ENCODE measurements around the gene MYL11.

The MYL11 gene

DNA sequence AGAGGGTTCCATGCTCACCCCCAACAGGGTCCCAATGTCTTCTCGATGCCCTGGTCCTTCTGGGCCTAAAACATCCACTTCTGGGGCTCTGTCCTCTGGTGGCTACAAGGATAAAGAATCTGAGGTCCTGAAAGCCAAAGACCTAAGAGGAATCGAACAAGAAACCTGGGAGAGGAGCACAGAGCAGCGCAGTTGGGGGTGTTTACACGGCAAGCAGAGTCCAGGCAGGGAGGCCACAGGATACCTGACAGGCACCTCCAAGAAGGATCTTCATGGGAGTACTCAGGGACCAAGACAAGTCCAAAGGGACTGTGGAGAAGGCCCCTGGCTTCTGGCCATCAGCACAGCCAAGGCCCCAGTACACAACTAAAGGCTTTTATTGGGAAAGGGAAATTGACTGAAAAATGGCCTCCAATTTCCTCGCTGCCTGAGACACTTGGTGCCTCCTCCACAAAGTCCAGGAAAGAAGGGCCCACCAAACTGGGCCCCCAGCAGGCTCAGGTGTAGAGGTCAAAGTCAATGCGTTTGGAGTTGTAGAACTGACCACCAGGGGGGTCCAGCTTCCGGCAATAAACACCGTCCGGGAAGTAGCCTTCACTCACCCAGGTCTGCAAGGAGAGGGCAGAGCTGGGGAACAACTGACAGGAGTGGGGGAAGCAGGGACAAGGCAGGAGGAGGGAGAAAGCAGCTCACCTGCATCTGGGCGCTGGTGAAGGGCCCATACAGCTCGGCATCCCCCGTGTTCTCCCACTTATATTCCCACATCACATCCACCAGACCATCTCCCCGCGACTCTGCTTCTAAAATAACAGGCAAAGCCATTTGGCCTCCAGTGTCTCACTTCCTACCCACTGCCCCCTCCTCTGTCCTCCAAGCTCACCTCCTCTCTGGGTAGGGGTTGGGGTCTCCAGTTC lies 21.9 kb upstream of the MYL11 start:
- no peak overlapping the region for H3K27ac ChIP-seq
- TF ChIP-seq, protein P1, sequence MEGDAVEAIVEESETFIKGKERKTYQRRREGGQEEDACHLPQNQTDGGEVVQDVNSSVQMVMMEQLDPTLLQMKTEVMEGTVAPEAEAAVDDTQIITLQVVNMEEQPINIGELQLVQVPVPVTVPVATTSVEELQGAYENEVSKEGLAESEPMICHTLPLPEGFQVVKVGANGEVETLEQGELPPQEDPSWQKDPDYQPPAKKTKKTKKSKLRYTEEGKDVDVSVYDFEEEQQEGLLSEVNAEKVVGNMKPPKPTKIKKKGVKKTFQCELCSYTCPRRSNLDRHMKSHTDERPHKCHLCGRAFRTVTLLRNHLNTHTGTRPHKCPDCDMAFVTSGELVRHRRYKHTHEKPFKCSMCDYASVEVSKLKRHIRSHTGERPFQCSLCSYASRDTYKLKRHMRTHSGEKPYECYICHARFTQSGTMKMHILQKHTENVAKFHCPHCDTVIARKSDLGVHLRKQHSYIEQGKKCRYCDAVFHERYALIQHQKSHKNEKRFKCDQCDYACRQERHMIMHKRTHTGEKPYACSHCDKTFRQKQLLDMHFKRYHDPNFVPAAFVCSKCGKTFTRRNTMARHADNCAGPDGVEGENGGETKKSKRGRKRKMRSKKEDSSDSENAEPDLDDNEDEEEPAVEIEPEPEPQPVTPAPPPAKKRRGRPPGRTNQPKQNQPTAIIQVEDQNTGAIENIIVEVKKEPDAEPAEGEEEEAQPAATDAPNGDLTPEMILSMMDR (conservative IDR thresholded peaks at IDR 0.05) = no peak

DNA sequence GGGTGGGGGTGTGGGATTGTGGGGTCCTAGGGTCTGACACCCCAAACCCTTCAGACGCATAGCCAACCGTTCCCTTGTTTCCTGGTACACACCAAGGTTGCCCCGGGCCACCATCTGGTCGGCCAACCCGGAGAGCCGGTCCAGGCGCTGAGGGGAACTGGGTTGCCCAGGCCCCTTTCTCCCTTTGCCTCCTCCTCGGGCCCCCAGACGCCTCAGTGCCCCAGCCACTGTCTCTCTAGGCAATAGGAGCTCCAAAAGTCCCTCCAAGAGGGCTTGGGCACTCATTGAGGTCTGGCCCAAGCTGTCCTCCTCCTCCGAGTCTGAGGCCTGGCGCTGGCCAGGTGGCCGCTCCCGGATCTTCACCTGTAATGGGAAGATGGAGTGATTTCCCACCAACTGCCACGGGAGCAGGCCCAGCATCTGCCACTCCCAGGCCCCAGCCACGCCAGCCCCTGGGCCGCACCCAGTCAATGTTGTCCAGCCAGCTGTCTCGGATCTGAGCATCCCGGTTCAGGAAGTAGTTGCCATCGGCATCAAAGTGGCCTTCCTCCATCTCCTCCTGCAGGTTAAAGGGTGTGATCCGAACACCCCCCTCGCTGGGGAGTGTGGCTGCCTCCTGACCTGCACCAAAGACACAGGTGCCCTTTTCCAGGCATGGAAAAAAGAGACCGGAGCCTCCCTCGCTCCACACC lies 21.0 kb upstream of the MYL11 start:
- H3K27ac ChIP-seq = no peak overlapping the region
- TF ChIP-seq, protein P1 (conservative IDR thresholded peaks at IDR 0.05) = no peak

DNA sequence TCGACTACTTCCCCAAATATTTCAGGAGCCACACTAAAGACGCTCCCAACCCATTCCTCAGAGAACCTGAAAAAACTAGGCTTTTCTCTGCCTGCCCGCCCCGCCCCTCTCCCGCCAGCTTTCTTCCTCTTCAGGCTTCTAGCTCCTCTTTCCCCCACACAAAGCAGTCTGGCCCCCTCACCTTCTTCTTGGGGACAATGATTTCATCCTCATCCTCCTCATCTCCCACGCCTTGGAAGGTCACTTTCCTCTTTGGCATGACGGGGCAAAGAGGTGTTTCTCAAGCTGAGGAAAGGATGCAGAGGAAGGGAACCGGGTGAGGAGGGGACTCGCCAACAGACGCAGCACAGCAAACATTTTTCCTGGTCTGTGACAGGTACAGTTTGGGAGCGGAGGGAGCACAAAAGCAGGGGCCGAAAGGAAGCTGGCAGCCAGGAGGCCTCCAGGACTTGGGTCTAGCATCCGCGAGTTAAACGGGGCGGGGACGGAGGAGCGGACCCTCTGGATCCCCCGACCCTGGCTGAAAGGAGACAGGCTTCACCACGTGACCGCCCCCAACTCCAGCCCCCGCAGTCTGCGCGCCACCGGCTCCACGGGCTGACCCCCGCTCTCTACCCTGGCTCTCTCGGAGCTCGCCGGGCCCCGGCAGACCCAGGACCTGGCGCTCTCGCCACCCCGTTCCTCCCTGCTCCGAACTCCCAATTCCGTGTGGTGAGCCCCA lies 20.0 kb upstream of the MYL11 start:
- TF ChIP-seq, protein P1 (conservative IDR thresholded peaks at IDR 0.05) = no peak
- H3K27ac ChIP-seq = peak overlapping the region; percentile 78

DNA sequence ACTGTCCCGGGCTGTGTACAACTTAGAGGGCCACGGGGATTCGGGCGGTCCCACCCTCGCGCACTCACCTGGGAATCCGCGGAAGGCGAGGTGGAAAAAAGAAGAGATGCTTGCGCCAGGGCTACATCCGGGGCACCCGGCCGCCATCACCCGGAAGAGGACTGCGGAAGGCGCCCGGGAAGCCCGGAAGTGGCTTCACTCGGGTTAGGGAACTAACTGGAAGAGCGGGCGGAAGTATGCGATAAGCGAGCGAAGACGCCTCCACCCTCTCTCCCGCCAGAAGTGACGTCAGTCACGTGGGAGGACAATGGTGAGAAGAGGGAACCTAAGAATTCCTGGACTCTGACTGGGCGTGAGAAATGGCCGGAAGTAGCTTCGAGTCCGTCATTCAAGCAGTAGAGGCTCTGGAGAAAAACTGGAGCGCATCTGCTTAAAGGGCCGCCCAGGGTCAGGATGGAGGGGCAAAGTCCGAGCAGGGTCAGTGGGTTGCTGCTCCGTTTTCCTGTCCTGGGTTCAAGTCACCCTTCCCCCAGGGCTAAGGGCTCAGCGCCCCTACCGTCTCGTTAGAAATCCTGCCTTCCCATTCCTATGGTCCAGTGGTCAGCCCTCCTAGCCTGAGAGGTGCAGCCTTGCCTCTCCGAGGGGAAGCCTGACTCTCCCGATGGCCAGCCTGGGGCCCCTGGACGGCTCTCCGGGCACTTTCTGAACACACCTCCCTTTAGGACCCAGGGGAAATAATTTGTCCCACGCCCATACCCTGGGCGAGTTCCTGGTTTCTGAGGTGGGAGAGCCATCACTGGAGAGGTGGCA lies 19.3 kb upstream of the MYL11 start, which contains the start of gene CD2BP2:
Gene CD2BP2 (minus strand): TSS at position 165 of the 810 bp plus-strand sequence. CDS start 627 bp downstream, outside the sequence.
- H3K27ac ChIP-seq = peak within 1 kb of the TSS; percentile 78

DNA sequence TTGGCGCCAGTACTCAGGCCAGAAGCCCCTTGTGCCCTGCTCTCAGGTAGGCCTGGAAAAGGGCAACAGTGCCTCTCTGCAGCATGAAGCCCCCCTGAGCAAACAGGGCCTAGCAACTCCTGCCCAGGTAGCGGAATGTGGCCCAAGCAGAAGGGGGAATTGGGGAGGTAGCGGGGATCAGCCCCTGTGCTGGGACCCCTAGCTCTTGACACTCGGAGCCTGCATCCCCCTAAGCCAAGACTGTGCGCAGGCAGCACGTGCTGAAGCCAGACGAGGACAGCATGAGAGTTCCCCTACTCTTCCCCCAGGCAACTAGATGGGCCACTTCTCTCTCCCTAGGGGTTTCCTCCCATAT lies 18.7 kb upstream of the MYL11 start:
- TF ChIP-seq, protein P1 (conservative IDR thresholded peaks at IDR 0.05) = no peak
- H3K27ac ChIP-seq = peak overlapping the region; percentile 78

More for the DNA sequence above, 19.3 kb upstream of the MYL11 start, which contains the start of gene CD2BP2:
- TF ChIP-seq, protein P1 (conservative IDR thresholded peaks at IDR 0.05) = no peak

DNA sequence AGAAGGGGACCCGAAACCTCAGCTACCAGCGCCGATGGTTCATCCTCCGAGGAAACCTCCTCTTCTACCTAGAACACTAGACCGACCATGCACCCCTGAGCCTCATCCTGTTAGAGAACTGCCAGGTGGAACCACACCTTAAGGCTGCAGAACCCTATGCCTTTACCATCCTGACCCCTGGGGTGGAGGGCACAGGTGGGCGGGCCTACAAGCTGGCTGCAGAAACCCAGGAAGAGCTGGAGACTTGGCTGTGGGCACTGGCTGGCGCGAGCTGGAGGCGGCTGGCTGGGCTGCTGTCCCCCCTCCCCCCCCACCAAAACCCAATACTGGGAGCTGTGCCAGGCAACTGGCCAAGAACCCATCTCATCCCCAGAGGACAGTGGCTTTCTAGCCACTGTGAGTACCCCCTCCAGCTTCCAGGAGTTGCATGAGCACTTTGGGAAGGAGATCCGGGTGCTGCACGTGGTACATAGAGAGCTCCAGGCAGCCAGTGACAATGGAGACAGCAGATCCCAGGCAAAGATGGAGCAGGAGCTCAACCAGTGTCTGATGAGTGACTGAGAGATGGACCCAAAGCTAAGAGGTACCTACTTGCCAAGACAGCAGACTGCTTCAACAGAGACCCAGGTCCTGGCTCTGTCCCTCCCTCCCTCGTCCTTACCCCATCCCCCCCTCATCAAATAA lies 18.1 kb upstream of the MYL11 start:
- TF ChIP-seq, protein P1 (conservative IDR thresholded peaks at IDR 0.05) = no peak
- H3K27ac ChIP-seq = peak overlapping the region; percentile 78; the same call in 1 of the 2 replicates

Data from VCaP (cell line).